Medulla oblongata (tissue), 1 donor: ENCODE measurements around the gene HS6ST3.
"Not testable (repeated sequence)": the region's sequence is repeated elsewhere in the genome, so short reads cannot be mapped to it uniquely, and the experiment has no call there.

ENCODE experiments used
- DNase-seq: peaks from one replicate; pipeline ENCODE4 v3.0.0-alpha.2; 2015; ENCODE audit errors: extremely low spot score

Gene HS6ST3

GRCh38 chr13:96431044-96431581 lies 341.2 kb downstream of the HS6ST3 start:
- no peak for DNase-seq

DNA sequence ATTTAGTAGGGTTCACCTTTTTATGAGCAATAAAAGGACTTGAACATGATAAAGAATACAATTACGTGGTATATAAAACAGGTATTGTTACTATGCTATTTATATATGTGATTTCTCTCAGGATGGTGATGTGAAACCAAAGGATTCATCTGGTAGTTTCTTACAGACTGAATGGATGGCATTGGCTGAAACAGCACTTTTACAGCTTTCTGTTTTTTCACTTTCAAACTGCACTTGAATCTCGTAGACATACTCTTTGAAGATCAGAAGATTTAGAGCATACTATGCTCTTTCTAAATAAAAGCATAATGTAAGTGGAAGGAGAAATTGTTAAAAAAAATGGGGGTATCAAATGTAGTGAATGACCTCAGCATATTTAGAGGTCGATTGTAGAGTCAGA lies 354.8 kb downstream of the HS6ST3 start:
- no peak for DNase-seq

- DNase-seq = no peak
Observed at GRCh38 chr13:96449920-96450319, 360.0 kb downstream of the HS6ST3 start.

DNA sequence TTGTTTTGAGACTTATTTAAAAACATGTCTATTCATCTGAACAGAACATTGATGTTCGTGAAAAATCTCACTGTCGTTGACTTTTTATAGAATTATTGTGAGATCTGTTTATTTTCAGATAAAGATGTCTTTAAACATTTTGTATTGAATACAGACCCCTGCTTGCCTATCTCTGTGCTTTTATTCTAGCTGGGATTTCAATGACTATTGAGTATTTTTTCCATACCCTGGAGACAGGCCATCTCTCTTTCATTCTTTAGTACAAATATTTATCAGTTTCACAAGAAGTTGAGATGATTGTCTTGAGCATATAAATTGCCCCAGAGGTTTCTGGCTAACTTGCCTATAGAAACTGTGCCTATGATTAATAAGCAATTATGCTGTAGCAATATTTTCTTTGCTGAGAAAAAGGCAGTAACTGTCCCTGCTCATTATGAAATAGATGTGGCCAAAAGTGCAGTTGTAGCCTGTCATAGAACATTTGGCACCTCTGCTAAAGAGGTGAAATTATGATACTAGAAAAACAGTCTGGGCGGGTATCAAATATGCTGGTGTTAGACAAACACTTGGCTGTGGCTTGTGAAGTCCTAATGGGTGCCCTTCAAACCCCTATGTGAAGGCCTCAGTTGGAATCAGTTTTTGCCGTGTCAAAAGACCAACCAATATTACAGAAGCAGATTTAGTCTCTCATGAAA lies 360.6 kb downstream of the HS6ST3 start:
- no peak for DNase-seq

DNA sequence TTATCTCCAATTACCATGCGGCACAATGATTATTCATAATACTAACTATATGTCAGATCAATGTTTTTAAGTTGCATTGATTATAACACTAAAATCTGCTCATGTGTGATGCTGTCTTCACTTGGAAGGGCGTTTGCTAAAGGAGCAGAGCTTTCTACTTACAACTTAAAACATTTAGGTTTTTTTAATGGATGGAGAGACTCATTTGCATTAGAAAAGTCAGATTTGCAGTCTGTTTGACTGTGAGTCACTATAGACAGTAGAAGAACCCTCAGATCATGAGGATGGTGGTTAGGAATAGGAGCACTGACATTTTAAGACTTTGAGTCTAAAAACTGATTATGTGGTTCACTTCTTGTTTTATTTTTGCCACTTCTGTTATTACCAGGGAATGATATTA lies 364.6 kb downstream of the HS6ST3 start:
- DNase-seq = no peak

- no peak for DNase-seq
Observed at GRCh38 chr13:96460609-96461008, 370.7 kb downstream of the HS6ST3 start.

- no peak for DNase-seq
Observed at GRCh38 chr13:96473526-96474180, 383.7 kb downstream of the HS6ST3 start.

- DNase-seq = no peak
Observed at GRCh38 chr13:96474181-96474557, 384.3 kb downstream of the HS6ST3 start.

GRCh38 chr13:96475103-96475502 lies 385.2 kb downstream of the HS6ST3 start:
- no peak for DNase-seq

GRCh38 chr13:96481482-96481881 lies 391.6 kb downstream of the HS6ST3 start:
- DNase-seq = no peak

GRCh38 chr13:96490496-96490989 lies 400.6 kb downstream of the HS6ST3 start:
- no peak for DNase-seq

GRCh38 chr13:96491103-96491502 lies 401.2 kb downstream of the HS6ST3 start:
- no peak for DNase-seq

DNA sequence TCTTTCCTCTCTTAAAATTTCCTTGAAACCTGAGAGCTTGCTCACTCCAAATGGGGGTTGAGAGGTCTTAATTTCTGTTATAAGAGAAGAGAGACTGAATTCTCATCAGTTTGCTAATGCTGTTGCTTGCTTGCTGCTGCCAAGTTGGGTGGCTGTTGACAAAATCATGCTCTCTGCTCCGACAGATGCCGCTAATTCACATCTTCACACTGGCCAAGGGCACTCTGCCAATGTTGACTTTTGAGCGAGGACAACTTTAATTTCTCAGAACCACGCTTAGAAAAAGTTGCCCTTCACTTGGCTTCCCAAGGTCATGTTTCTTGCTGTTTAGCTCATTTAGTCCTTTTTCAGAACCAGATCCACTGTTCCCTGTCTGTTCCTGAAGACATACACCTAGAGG lies 402.9 kb downstream of the HS6ST3 start:
- DNase-seq = peak; percentile 43

DNA sequence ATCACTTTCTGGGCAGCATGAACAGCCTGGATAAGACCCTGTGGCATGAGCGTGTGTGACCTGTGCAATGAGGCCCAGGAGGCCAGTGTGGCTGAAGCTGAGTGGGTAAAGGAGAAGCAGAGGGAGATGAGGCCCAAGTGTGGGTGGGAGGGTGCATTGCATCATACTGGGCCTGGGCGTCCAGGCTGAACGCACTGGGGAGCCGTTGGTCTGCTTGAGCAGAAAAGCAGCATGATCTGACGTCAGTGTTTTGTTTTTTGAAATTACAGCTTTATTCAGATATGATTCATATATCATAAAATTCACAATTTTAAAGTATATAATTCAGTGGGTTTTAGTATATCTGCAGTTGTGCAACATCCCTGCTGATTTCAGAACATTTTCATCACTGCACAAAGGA lies 409.7 kb downstream of the HS6ST3 start:
- no peak for DNase-seq

DNA sequence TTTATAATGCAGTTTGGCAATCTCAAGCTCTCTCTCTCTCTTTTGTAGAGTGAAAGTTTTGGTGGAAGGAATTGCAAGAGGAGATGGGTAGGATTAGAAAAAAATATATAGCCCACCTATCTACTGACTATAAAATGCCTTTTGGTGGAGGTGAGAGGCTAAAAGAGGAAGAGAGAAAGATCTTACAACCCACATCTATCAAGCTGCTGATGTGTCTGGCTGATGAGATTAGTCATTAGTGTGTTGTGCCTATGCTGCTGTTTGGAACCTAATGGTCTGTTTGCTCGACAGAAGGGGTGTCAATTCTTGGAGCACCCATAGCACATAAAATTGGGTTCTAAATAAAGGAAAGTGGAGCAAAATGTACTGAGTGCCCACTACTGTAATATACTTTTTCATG lies 411.0 kb downstream of the HS6ST3 start:
- DNase-seq = no peak

DNA sequence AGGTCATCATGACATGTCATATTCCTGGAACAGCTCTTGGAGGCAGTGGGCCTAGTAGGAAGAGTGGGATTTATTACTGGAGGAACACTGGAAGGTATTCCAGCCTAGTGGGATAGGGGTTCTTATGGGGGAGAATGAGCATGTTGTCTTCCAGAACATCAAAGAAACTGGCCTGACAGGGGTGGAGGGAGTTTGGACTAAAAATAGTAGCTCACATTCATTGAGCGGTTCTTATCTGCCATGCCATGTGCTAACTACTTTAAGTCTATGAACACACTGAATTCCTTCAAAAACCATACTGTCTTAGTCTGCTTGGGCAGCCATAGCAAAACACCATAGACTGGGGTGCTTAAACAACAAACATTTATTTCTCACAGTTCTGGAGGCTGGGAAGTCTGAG lies 413.6 kb downstream of the HS6ST3 start:
- DNase-seq = no peak

DNA sequence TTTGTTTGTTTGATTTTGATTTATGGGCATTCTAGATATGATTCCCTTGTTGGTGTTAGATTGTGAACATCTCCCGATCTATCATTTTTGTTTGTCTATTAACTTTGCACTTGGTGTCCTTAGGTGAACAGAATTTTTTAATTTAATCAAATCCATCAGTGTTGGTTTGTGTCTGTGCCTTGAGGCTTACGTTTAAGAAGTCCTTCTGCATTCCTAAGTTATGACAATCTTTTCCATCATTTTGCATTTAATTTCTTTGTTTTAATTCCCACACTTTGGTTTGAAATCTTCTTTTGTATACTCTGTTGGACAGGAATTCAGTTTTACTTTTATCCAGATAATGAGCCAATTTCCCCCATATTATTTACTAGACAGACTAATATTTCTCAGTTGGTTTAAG lies 421.7 kb downstream of the HS6ST3 start:
- DNase-seq = no peak

- DNase-seq = no peak
Observed at GRCh38 chr13:96519380-96519779, 429.5 kb downstream of the HS6ST3 start.

DNA sequence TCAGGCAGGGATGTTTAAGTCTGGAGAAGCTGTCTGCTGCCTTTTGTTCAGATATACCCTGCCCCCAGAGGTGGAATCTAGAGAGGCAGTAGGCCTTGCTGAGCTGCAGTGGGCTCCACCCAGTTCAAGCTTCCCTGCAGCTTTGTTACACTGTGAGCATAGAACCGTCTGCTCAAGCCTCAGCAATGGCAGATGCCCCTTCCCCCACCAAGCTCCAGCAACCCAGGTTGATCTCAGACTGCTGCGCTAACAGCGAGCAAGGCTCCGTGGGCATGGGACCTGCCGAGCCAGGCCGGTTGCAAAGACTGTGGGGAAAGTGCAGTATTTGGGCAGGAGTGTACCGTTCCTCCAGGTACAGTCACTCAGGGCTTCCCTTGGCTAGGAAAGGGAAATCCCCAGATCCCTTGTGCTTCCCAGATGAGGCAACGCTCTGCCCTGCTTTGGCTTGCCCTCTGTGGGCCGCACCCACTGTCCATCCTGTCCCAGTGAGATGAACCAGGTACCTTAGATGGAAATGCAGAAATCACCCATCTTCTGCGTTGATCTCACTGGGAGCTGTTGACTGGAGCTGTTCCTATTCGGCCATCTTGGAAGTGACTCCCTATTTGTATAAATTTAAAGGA lies 434.6 kb downstream of the HS6ST3 start:
- DNase-seq = not testable (repeated sequence)

DNA sequence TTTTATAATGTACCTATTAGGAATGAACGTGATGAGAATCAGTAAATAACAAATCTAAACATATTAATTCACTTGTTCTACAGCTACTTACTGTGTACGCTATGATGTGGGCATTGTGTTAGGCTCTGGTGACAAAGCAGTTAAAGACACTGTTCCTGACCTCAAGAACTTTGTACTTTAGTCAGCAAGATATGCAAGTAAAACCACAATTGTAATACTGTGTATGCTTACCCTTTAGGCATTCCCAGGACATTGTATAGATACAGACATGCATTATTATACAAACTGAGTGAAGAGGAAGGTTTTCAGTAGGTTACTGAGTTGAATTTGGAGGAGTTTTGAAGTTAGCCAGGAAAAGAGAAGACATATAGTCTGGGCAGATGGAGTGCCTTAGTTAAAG lies 435.8 kb downstream of the HS6ST3 start:
- no peak for DNase-seq

GRCh38 chr13:96527497-96527896 lies 437.6 kb downstream of the HS6ST3 start:
- no peak for DNase-seq

GRCh38 chr13:96532804-96533203 lies 442.9 kb downstream of the HS6ST3 start:
- DNase-seq = no peak

DNA sequence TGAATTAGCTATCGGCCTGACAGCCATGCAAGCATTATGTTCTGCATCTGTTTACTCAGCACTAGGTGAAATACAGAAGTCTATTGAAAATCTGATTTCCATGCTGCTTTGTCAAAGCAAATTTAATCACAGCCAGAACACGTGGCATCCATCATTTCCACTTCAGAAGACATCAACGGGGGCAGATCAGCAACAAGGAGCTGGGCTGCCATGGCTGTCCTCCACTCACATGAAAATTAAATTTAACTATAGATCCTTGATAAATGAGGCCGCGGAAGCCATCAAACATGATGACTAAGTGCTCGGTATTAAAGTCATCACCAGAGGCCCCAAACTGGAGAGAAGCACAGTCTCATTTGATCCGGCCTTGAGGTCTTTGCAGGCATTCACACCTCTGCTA lies 443.5 kb downstream of the HS6ST3 start:
- DNase-seq = no peak
